ENCODE measurements around the gene ZNF444. TPM values are rescaled to one million over a fixed set of nuclear protein-coding genes. Genes with fewer than 3 reads are reported as not detected.

The ZNF444 gene
- total and polyA plus RNA-seq, 9 of the 15 experiments (the other 6 are each of a cell fraction or from before 2014, with no cell fraction given) = 0.39 to 40.0 (median 6.9) TPM

DNA sequence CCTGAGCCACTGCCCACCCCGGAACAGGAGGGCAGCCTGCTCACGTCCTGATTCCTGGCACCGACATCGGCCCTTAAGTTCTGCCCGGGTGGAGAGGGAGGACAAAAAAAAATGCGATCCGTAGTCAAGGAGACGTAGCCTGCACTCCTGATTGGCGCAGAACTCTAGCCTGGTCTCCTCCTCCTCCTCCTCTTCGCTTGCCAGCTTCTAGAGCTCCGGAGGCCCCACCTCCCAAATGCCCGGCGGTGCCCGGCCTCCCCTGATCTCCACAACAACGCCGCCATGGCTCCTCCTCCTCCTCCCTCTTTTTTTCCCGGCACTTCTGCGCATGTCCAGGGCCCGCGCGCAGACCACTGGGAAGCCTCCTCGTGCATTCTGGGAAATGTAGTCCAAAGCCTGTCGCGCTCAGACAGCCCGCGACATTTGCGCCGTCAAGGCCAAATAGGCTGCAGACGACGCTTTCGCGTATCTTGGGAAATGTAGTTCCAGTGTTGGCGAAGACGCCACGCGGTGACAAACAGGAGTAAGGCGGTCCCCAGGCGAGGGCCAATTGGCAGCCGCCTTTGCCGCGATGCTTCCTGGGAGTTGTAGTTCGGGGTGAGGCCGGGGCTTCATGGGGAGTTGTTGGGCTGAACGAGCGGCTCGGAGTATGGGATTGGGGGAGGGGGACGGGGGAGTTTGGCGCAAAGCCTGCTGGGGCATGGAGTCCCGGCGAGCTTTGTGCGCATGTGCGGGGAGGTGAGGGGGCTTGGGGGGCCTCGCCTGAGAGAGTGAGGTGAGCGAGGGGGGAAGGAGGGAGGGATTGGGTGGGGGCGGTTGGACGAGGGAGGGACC lies at the start of gene ZNF444 (continued):
- no peak for TF ChIP-seq RREB1 (CRISPR knock-in tag; IDR thresholded peaks at IDR 0.05)
- peak; percentile 43 to 80 for TF ChIP-seq MAZ (CRISPR knock-in tag; conservative IDR thresholded peaks at IDR 0.05 in 1 of 2, IDR thresholded peaks at IDR 0.05 in 1 of 2)
- no peak for TF ChIP-seq NR4A1 (CRISPR knock-in tag; IDR thresholded peaks at IDR 0.05)
- TF ChIP-seq NR4A1 (tag; IDR thresholded peaks at IDR 0.05) = peak; percentile 80; the same call in 1 of the 2 replicates
- TF ChIP-seq RBM22 (IDR thresholded peaks at IDR 0.05; ENCODE audit: low read depth, low read length, poor library complexity, severe bottlenecking) = no peak
- TF ChIP-seq, protein P1, sequence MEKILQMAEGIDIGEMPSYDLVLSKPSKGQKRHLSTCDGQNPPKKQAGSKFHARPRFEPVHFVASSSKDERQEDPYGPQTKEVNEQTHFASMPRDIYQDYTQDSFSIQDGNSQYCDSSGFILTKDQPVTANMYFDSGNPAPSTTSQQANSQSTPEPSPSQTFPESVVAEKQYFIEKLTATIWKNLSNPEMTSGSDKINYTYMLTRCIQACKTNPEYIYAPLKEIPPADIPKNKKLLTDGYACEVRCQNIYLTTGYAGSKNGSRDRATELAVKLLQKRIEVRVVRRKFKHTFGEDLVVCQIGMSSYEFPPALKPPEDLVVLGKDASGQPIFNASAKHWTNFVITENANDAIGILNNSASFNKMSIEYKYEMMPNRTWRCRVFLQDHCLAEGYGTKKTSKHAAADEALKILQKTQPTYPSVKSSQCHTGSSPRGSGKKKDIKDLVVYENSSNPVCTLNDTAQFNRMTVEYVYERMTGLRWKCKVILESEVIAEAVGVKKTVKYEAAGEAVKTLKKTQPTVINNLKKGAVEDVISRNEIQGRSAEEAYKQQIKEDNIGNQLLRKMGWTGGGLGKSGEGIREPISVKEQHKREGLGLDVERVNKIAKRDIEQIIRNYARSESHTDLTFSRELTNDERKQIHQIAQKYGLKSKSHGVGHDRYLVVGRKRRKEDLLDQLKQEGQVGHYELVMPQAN (IDR thresholded peaks at IDR 0.05; ENCODE audit: borderline replicate concordance) = peak; percentile 61
- peak; percentile 60 to 92 (median 82) for TF ChIP-seq YY1 (IDR thresholded peaks at IDR 0.05; ENCODE audit: borderline replicate concordance in 1 of 3, control insufficient read depth in 1 of 3, extremely low read depth in 1 of 3, insufficient read depth in 3 of 3, insufficient read length in 1 of 3, insufficient replicate concordance in 2 of 3, low read depth in 1 of 3, low read length in 2 of 3)
- no peak for TF ChIP-seq FOXO4 (CRISPR knock-in tag; IDR thresholded peaks at IDR 0.05)
- TF ChIP-seq TSC22D4 (tag; IDR thresholded peaks at IDR 0.05) = no peak
- TF ChIP-seq SOX6 (IDR thresholded peaks at IDR 0.05) = no peak
- no peak for TF ChIP-seq POLR3G (IDR thresholded peaks at IDR 0.05; ENCODE audit: extremely low read depth, insufficient read length, insufficient replicate concordance)
- no peak for TF ChIP-seq SIRT6 (IDR thresholded peaks at IDR 0.05; ENCODE audit: low read depth, low read length)
- TF ChIP-seq CCNT2 (IDR thresholded peaks at IDR 0.05; ENCODE audit: borderline replicate concordance, extremely low read depth, insufficient read length, low read depth, low read length) = no peak
- no peak for TF ChIP-seq ZNF696 (CRISPR knock-in tag; conservative IDR thresholded peaks at IDR 0.05)
- no peak for TF ChIP-seq GTF2F1 (IDR thresholded peaks at IDR 0.05; ENCODE audit: low read depth, low read length)
